T47D (cell line): ENCODE data around the gene L3MBTL1.

Source experiments
- DNase-seq, 2 experiments: peaks; one replicate each; pipeline versions ENCODE4 v3.0.0 to v3.0.0-alpha.2; 2011 to 2012; ENCODE audit warnings: low read depth in 1 of 2, low spot score in 1 of 2
- JUND ChIP-seq: IDR thresholded peaks from 2 replicates; pipeline ENCODE4 v1.6.1; 2012; ENCODE audit warnings: low read depth
- in situ Hi-C: cut with HindIII; loops from 2 replicates; pipeline ENCODE4 v1.10.0; 2016; ENCODE audit warnings: low sequenced_read_pairs, low pct_unique_long_range_greater_than_20kb

The L3MBTL1 gene

GRCh38 chr20:43507150-43508080, at the start of gene L3MBTL1:
Gene L3MBTL1 (plus strand): TSS chr20:43507697. CDS start chr20:43513504, 5,807 bp downstream.
- TF ChIP-seq JUND, result no peak
- DNase-seq, result peak; percentile 65 to 88
- in situ Hi-C loops, result no loop called here

GRCh38 chr20:43458422-43458924, 49.0 kb upstream of the L3MBTL1 start:
- no peak for DNase-seq
- in situ Hi-C loops, result no loop called here
- no peak for TF ChIP-seq JUND

- in situ Hi-C loops, result no loop called here
- peak in 1 of 2 experiments; percentile 61 for DNase-seq
- TF ChIP-seq JUND, result no peak
Observed at GRCh38 chr20:43459022-43459942, 48.2 kb upstream of the L3MBTL1 start.

GRCh38 chr20:43460172-43460829, 47.2 kb upstream of the L3MBTL1 start:
- no peak for TF ChIP-seq JUND
- in situ Hi-C loops, result no loop called here
- no peak for DNase-seq

GRCh38 chr20:43460830-43461200, 46.7 kb upstream of the L3MBTL1 start:
- in situ Hi-C loops, result no loop called here
- DNase-seq, result no peak
- no peak for TF ChIP-seq JUND

GRCh38 chr20:43461894-43462659, 45.4 kb upstream of the L3MBTL1 start:
- in situ Hi-C loops, result no loop called here
- no peak for TF ChIP-seq JUND

GRCh38 chr20:43462660-43463526, 44.6 kb upstream of the L3MBTL1 start:
- in situ Hi-C loops, result no loop called here
- TF ChIP-seq JUND, result no peak
- DNase-seq, result no peak

More at GRCh38 chr20:43461894-43462659, 45.4 kb upstream of the L3MBTL1 start:
- no peak for DNase-seq

GRCh38 chr20:43463527-43464218, 43.8 kb upstream of the L3MBTL1 start:
- TF ChIP-seq JUND, result no peak
- in situ Hi-C loops, result no loop called here
- no peak for DNase-seq

- TF ChIP-seq JUND, result no peak
- in situ Hi-C loops, result no loop called here
- no peak for DNase-seq
Observed at GRCh38 chr20:43464219-43464790, 43.2 kb upstream of the L3MBTL1 start.

- no peak for DNase-seq
- in situ Hi-C loops, result no loop called here
- TF ChIP-seq JUND, result no peak
Observed at GRCh38 chr20:43465625-43465943, 41.9 kb upstream of the L3MBTL1 start.
